Panc1 (cell line): Measurements from ENCODE around the gene SERGEF. TPM values are rescaled to one million over a fixed set of nuclear protein-coding genes. Genes with fewer than 3 reads are reported as not detected.

Experiments
- ATAC-seq: fragments of 200-7000 bp; cut with Tn5 transposase; 2 replicates; pipeline ENCODE4 v1.9.1; 2020; ENCODE audit warnings: mild to moderate bottlenecking, moderate library complexity
- BruUV-seq: library from RNA; stranded (reverse); fragments of 400-500 nt; replicated peaks from 2 replicates; lab custom pipeline; 2021; lab: Mats Ljungman, UMichigan
- CTCF ChIA-PET: fragments of 300-600 bp; sonication (Branson Sonifier 250); formaldehyde crosslinking; loops from one replicate; lab custom pipeline; 2022; ENCODE audit warnings: antibody characterized with exemption; lab: Charles Lee
- POLR2A ChIA-PET: fragments of 300-600 bp; sonication (Branson Sonifier 250); formaldehyde crosslinking; loops from one replicate; lab custom pipeline; 2022; ENCODE audit warnings: antibody characterized with exemption; lab: Charles Lee
- DNase-seq: peaks from one replicate; pipeline ENCODE4 v3.0.0-alpha.2; 2010; ENCODE audit warnings: low read depth, low spot score
- H3K27ac ChIP-seq: 2 replicates; pipeline ENCODE4 v1.5.1; 2011; ENCODE audit warnings: mild to moderate bottlenecking, low read length, inconsistent platforms
- H3K27me3 ChIP-seq: fragments of 200-500 bp; sonication (Bioruptor generic); 2 replicates; pipeline ENCODE4 v1.6.0; 2014; ENCODE audit warnings: low read length, inconsistent platforms; ENCODE audit not compliant: control insufficient read depth, insufficient read depth
- H3K36me3 ChIP-seq: fragments of 200-500 bp; sonication (Bioruptor generic); 2 replicates; pipeline ENCODE4 v1.5.1; 2014; ENCODE audit warnings: inconsistent platforms, mild to moderate bottlenecking, low read length, moderate library complexity; ENCODE audit not compliant: control insufficient read depth, insufficient read depth
- H3K4me1 ChIP-seq: 2 replicates; pipeline ENCODE4 v1.5.1; 2011; ENCODE audit warnings: inconsistent platforms, mild to moderate bottlenecking, low read length, moderate library complexity; ENCODE audit not compliant: control insufficient read depth, insufficient read depth
- H3K4me3 ChIP-seq, 2 experiments: 2 replicates each; pipeline ENCODE4 v1.5.1; 2011 to 2012; ENCODE audit warnings: low read depth in 2 of 2, low read length in 2 of 2, mild to moderate bottlenecking in 2 of 2, inconsistent platforms in 1 of 2, moderate library complexity in 1 of 2
- H3K9me3 ChIP-seq: fragments of 200-500 bp; sonication (Bioruptor generic); 2 replicates; pipeline ENCODE4 v1.5.1; 2014; ENCODE audit warnings: low read depth, mild to moderate bottlenecking, inconsistent platforms, low read length, moderate library complexity; ENCODE audit not compliant: control insufficient read depth, insufficient read depth
- CTCF ChIP-seq: fragments of 450-650 bp; IDR thresholded peaks from 2 replicates; pipeline ENCODE4 v1.5.1; 2017; ENCODE audit warnings: mild to moderate bottlenecking
- POLR2AphosphoS5 ChIP-seq: IDR thresholded peaks from 2 replicates; pipeline ENCODE4 v1.6.1; 2012; ENCODE audit warnings: mild to moderate bottlenecking, low read depth, low read length, moderate library complexity
- REST ChIP-seq, 2 experiments: IDR thresholded peaks; 2 replicates each; pipeline ENCODE4 v1.6.1; 2011 to 2012; ENCODE audit warnings: low read depth in 2 of 2, control low read depth in 1 of 2, low read length in 1 of 2, mild to moderate bottlenecking in 1 of 2, moderate library complexity in 1 of 2; ENCODE audit not compliant: insufficient read depth in 1 of 2
- SIN3A ChIP-seq: IDR thresholded peaks from 2 replicates; pipeline ENCODE4 v1.6.1; 2012; ENCODE audit warnings: low read depth, mild to moderate bottlenecking, low read length, moderate library complexity, borderline replicate concordance; ENCODE audit not compliant: insufficient read depth
- TCF7L2 ChIP-seq: IDR thresholded peaks from 2 replicates; pipeline ENCODE4 v1.6.1; 2011; ENCODE audit warnings: mild to moderate bottlenecking, low read depth, low read length, inconsistent platforms
- in situ Hi-C: cut with HindIII; loops from 2 replicates; pipeline ENCODE4 v1.10.0; 2016; ENCODE audit warnings: low sequenced_read_pairs, low pct_unique_long_range_greater_than_20kb
- intact Hi-C: fragments of 100-400 bp; cut with micrococcal nuclease; formaldehyde crosslinking; loops from one replicate; pipeline ENCODE4 v1.10.0; 2022; ENCODE audit not compliant: unreplicated experiment
- total RNA-seq: library from RNA; stranded (reverse); gene quantifications from one replicate; pipeline ENCODE4 v1.2.1, GENCODE V29; 2021; ENCODE audit not compliant: unreplicated experiment

Gene SERGEF
- total RNA-seq, 1 experiment from 2014 or later, result 35.5 TPM

DNA sequence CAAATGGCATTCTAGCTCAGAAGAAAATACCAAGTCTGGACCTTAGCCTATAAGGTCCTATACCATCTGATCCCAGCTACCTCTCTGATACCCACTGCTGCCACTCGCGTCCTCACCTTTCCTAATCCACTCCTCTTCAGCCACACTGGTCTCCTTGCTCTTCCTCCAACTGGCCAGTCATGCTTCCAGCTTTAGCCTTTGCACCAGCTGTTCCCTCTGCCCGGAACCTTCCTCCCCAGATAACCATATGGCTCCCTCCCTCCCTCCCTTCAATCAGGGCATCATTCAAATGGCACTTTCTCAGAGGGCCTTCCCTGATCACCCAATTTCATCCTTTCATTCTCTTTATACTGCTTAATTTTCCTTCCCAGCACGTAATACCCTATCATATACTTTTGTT lies 210.4 kb downstream of the SERGEF start:
- DNase-seq (no peak), ATAC-seq (no peak)
- TF ChIP-seq CTCF (no peak), TCF7L2 (no peak), POLR2AphosphoS5 (no peak), SIN3A (no peak), REST (IDR thresholded peaks at IDR 0.05; ENCODE audit: insufficient read depth in 1 of 2, low read depth in 2 of 2, low read length in 1 of 2) (no peak)
- no peak overlapping the region for H3K27ac ChIP-seq
- H3K36me3 ChIP-seq, result no peaks in the 10 kb centered on the region
- in situ Hi-C loops, result no loop called here
- BruUV-seq, result no TSS peak
- POLR2A ChIA-PET, result no interaction called here
- intact Hi-C loops, result no loop called here
- no peaks in the 10 kb centered on the region for H3K4me1 ChIP-seq
- H3K27me3 ChIP-seq, result no peaks in the 10 kb centered on the region
- H3K9me3 ChIP-seq, result no peaks in the 10 kb centered on the region
- no peak overlapping the region for H3K4me3 ChIP-seq
- CTCF ChIA-PET, result no interaction called here

GRCh38 chr11:17801166-17801565 lies 211.7 kb downstream of the SERGEF start:
- DNase-seq, result no peak

DNA sequence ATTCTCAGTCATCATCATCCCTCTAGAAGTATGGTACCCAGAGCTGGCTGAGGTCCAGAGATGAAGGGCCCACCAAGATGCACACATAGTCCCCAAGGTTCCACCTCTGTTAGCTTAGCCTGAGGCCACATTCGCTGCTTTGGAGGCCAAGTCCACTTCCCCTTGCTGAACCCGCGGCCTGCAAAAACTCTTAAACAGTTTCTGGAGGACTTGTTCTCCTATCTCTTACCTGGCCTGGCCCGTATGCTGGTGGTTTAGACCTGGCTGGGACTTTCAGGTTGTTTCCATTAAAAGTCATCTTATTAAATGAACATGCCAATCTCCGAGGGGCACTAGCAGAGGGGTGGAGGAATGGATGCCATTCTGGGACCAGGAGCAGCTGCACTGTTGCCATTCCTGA lies 213.7 kb downstream of the SERGEF start:
- ChIA-PET CTCF (no interaction called here), POLR2A (no interaction called here)
- no peaks in the 10 kb centered on the region for H3K36me3 ChIP-seq
- H3K4me3 ChIP-seq, result no peak overlapping the region
- no peaks in the 10 kb centered on the region for H3K9me3 ChIP-seq
- no peaks in the 10 kb centered on the region for H3K27me3 ChIP-seq
- BruUV-seq, result no TSS peak
- TF ChIP-seq REST (IDR thresholded peaks at IDR 0.05; ENCODE audit: insufficient read depth in 1 of 2, low read depth in 2 of 2, low read length in 1 of 2), result no peak
- no peak for TF ChIP-seq TCF7L2
- TF ChIP-seq CTCF, result no peak
- TF ChIP-seq SIN3A, result no peak
- no peak for TF ChIP-seq POLR2AphosphoS5
- intact Hi-C loops, result no loop called here
- DNase-seq (no peak), ATAC-seq (no peak)
- no peaks in the 10 kb centered on the region for H3K4me1 ChIP-seq
- in situ Hi-C loops, result no loop called here
- no peak overlapping the region for H3K27ac ChIP-seq

More at GRCh38 chr11:17801166-17801565, 211.7 kb downstream of the SERGEF start:
- H3K9me3 ChIP-seq, result no peaks in the 10 kb centered on the region
- in situ Hi-C loops, result no loop called here
- no peaks in the 10 kb centered on the region for H3K4me1 ChIP-seq
- no peak overlapping the region for H3K4me3 ChIP-seq
- no TSS peak for BruUV-seq
- TF ChIP-seq POLR2AphosphoS5 (no peak), SIN3A (no peak)
- no peaks in the 10 kb centered on the region for H3K27me3 ChIP-seq
- no peaks in the 10 kb centered on the region for H3K36me3 ChIP-seq
- ChIA-PET POLR2A (no interaction called here), CTCF (no interaction called here)
- intact Hi-C loops, result no loop called here
- no peak for ATAC-seq
- H3K27ac ChIP-seq, result no peak overlapping the region
